Measurements from ENCODE around the gene CMTM7. TPM values are rescaled to one million over a fixed set of nuclear protein-coding genes. Genes with fewer than 3 reads are reported as not detected.

The CMTM7 gene
- total and polyA plus RNA-seq, 2 of the 8 experiments (the other 6 are each of a cell fraction or from before 2014, with no cell fraction given) = 33.3 to 65.8 TPM

GRCh38 chr3:32375596-32375930, 16.1 kb upstream of the CMTM7 start:
- CTCF ChIA-PET (ENCODE audit: partially characterized antibody) = interaction anchor here (0.6 to 7.3 kb wide), 33 partner anchors 8 to 573 kb away, joined by 3 to 121 read pairs (median 5); partner anchors contain the start of gene CMTM7

More at GRCh38 chr3:32375596-32375930, 16.1 kb upstream of the CMTM7 start:
- H3K18ac ChIP-seq (ENCODE audit: extremely low read depth, low read length) = no peak overlapping the region
- H3K4me2 ChIP-seq (ENCODE audit: insufficient read depth in 1 of 2, low read depth in 2 of 2, low read length in 2 of 2) = no peak overlapping the region
- no peak overlapping the region for H3K14ac ChIP-seq (ENCODE audit: insufficient read length)
- H3K79me1 ChIP-seq (ENCODE audit: low read depth, low read length) = no peaks in the 10 kb centered on the region
- no peak overlapping the region for H4K5ac ChIP-seq (ENCODE audit: insufficient read length, low read depth, low read length)
- H4K91ac ChIP-seq (replicated peaks; ENCODE audit: insufficient read length, low read length) = no peak overlapping the region
- H3K56ac ChIP-seq (replicated peaks; ENCODE audit: insufficient read length, low read depth, low read length) = no peak overlapping the region
- no peak overlapping the region for H2AK5ac ChIP-seq (ENCODE audit: low read depth, low read length)
- no peak overlapping the region for H4K8ac ChIP-seq (ENCODE audit: extremely low read depth, insufficient read depth, low read length)
- no peak overlapping the region for H3K9ac ChIP-seq (replicated peaks in 1 of 4; ENCODE audit: extremely low read depth in 1 of 4, low read depth in 3 of 4, low read length in 3 of 4)
- no peak overlapping the region for H3K4me3 ChIP-seq (ENCODE audit: extremely low read depth in 1 of 4, insufficient read depth in 2 of 4, low read depth in 3 of 4, low read length in 4 of 4)
- FAIRE-seq (no peak), DNase-seq (ENCODE audit: low read depth in 1 of 2, low spot score in 2 of 2) (no peak)
- H4K20me1 ChIP-seq (replicated peaks in 1 of 2; ENCODE audit: control insufficient read depth in 1 of 2, insufficient read depth in 2 of 2, low read length in 2 of 2) = no peaks in the 10 kb centered on the region
- no peak overlapping the region for H3K23ac ChIP-seq (ENCODE audit: insufficient read length)
- H2BK15ac ChIP-seq (ENCODE audit: low read length) = no peak overlapping the region
- H3K27me3 ChIP-seq (replicated peaks in 1 of 4; ENCODE audit: control insufficient read depth in 3 of 4, extremely low read depth in 1 of 4, insufficient read depth in 3 of 4, low read length in 3 of 4) = no peaks in the 10 kb centered on the region
- POLR2A ChIA-PET (ENCODE audit: partially characterized antibody) = interaction anchor here (1.3 to 1.4 kb wide), 2 partner anchors 14 to 84 kb away, joined by 4 to 6 read pairs; no protein-coding TSS in a partner anchor
- H2BK120ac ChIP-seq (replicated peaks; ENCODE audit: low read depth, low read length) = no peak overlapping the region
- no peaks in the 10 kb centered on the region for H3K9me3 ChIP-seq (ENCODE audit: insufficient read depth in 2 of 2, low read depth in 1 of 2, low read length in 1 of 2)
- H3K4ac ChIP-seq (replicated peaks; ENCODE audit: insufficient read length, low read depth, low read length) = no peak overlapping the region
- no peaks in the 10 kb centered on the region for H3K23me2 ChIP-seq (ENCODE audit: low read depth, low read length)
- H3K27ac ChIP-seq (ENCODE audit: low read depth, low read length) = no peak overlapping the region
- H3K36me3 ChIP-seq (ENCODE audit: control insufficient read depth in 2 of 4, insufficient read depth in 4 of 4, low read length in 3 of 4) = no peaks in the 10 kb centered on the region
- H2AFZ ChIP-seq (ENCODE audit: low read length) = no peak overlapping the region
- H3K4me1 ChIP-seq (replicated peaks in 1 of 4; ENCODE audit: control insufficient read depth in 3 of 4, insufficient read depth in 4 of 4, low read length in 3 of 4) = no peaks in the 10 kb centered on the region
- no peak for TF ChIP-seq YY1 (IDR thresholded peaks at IDR 0.05; ENCODE audit: low read depth, low read length)
- H2BK20ac ChIP-seq (ENCODE audit: low read length) = no peak overlapping the region
- no peak overlapping the region for H2BK5ac ChIP-seq (ENCODE audit: low read depth, low read length)
- WGBS, 2 experiments (ENCODE audit: extremely low coverage in 1 of 2, insufficient coverage in 1 of 2, insufficient read length in 1 of 2, insufficient replicate concordance in 2 of 2, low coverage in 1 of 2, low lambda C conversion rate in 2 of 2, missing lambda C conversion rate in 1 of 2) = 97% methylated on average over 5 of the region's 5 CpGs; no CpG with 5 or more reads in 1 of the 2 experiments
- no peak overlapping the region for H2BK12ac ChIP-seq (ENCODE audit: low read depth, low read length)
- no peaks in the 10 kb centered on the region for H3K79me2 ChIP-seq (ENCODE audit: control insufficient read depth in 1 of 2, insufficient read depth in 2 of 2, low read length in 2 of 2)
